Coronary artery (tissue), 2 donors: ENCODE results near the gene BDH2.

ENCODE experiments used
- DNase-seq: peaks from one replicate; pipeline ENCODE4 v3.0.0-alpha.2; 2017; ENCODE audit warnings: low spot score
- H3K27ac ChIP-seq, 2 donors: fragments of 200-600 bp; sonication (generic); one replicate each; pipeline ENCODE4 v1.5.1; 2016 to 2019
- H3K4me3 ChIP-seq: fragments of 200-600 bp; sonication (generic); 2 replicates; pipeline ENCODE4 v1.5.1; 2016; ENCODE audit warnings: mild to moderate bottlenecking, moderate library complexity
- CTCF ChIP-seq: fragments of 200-600 bp; sonication (generic); IDR thresholded peaks from one replicate; pipeline ENCODE4 v1.5.1; 2019; ENCODE audit warnings: antibody characterized with exemption

The BDH2 gene

GRCh38 chr4:103118166-103118565, 18.5 kb upstream of the BDH2 start:
- H3K27ac ChIP-seq: no peak overlapping the region
- no peak for DNase-seq
- no peak overlapping the region for H3K4me3 ChIP-seq
- TF ChIP-seq CTCF: no peak

- H3K27ac ChIP-seq: no peak overlapping the region
- TF ChIP-seq CTCF: no peak
- no peak overlapping the region for H3K4me3 ChIP-seq
- DNase-seq: no peak
Measured at GRCh38 chr4:103111598-103111997, 12.0 kb upstream of the BDH2 start.

- Histone ChIP-seq H3K27ac (no peak overlapping the region), H3K4me3 (no peak overlapping the region)
- no peak for TF ChIP-seq CTCF
- no peak for DNase-seq
Measured at GRCh38 chr4:103108542-103108941, 8.9 kb upstream of the BDH2 start.

- Histone ChIP-seq H3K4me3 (no peak overlapping the region), H3K27ac (no peak overlapping the region)
- DNase-seq: no peak
- no peak for TF ChIP-seq CTCF
Measured at GRCh38 chr4:103105558-103106356, 6.1 kb upstream of the BDH2 start.

GRCh38 chr4:103104886-103105285, 5.3 kb upstream of the BDH2 start:
- no peak for TF ChIP-seq CTCF
- DNase-seq: no peak
- no peak overlapping the region for H3K27ac ChIP-seq

GRCh38 chr4:103100691-103101090, 1.1 kb upstream of the BDH2 start:
- DNase-seq: no peak
- Histone ChIP-seq H3K27ac (no peak overlapping the region), H3K4me3 (no peak overlapping the region)
- no peak for TF ChIP-seq CTCF

More at GRCh38 chr4:103104886-103105285, 5.3 kb upstream of the BDH2 start:
- no peak overlapping the region for H3K4me3 ChIP-seq

GRCh38 chr4:103098756-103099440, 736 bp downstream of the BDH2 start:
- no peak for DNase-seq
- Histone ChIP-seq H3K4me3 (peak overlapping the region; percentile 66), H3K27ac (peak overlapping the region; percentile 41 to 62)
- TF ChIP-seq CTCF: no peak
